ENCODE results near the gene LNX1. TPM values are rescaled to one million over a fixed set of nuclear protein-coding genes. Genes with fewer than 3 reads are reported as not detected.

LNX1 gene
- polyA plus RNA-seq, 3 donors: 0.09 to 0.13 TPM; not detected in 1

- TF ChIP-seq CTCF (IDR thresholded peaks at IDR 0.05): no peak
- H3K4me1 Mint-ChIP-seq: no peaks in the 10 kb centered on the region
- Histone ChIP-seq H3K4me1 (ENCODE audit: control insufficient read depth in 1 of 2, insufficient read depth in 2 of 2, low read length in 2 of 2) (no peaks in the 10 kb centered on the region), H3K4me2 (replicated peaks; ENCODE audit: extremely low read depth, low read length, poor library complexity, severe bottlenecking) (no peak overlapping the region), H4K20me1 (ENCODE audit: insufficient read depth, low read length) (no peaks in the 10 kb centered on the region), H3K4me3 (replicated peaks in 1 of 3; ENCODE audit: low read depth in 2 of 3, low read length in 3 of 3) (no peak overlapping the region), H3K79me2 (ENCODE audit: insufficient read depth, low read length) (no peaks in the 10 kb centered on the region), H3K27ac (ENCODE audit: low read depth in 1 of 2, low read length in 2 of 2) (no peak overlapping the region), H3K9ac (ENCODE audit: insufficient read depth, low read length, poor library complexity, severe bottlenecking) (no peak overlapping the region), H3K27me3 (ENCODE audit: control insufficient read depth in 2 of 2, insufficient read depth in 2 of 2, low read length in 2 of 2) (no peaks in the 10 kb centered on the region), H3K36me3 (replicated peaks in 1 of 2; ENCODE audit: control insufficient read depth in 1 of 2, insufficient read depth in 2 of 2, low read length in 2 of 2) (no peaks in the 10 kb centered on the region), H2AFZ (ENCODE audit: insufficient read depth, low read depth, low read length, poor library complexity, severe bottlenecking) (no peak overlapping the region), H3K9me3 (replicated peaks in 1 of 2; ENCODE audit: control insufficient read depth in 1 of 2, insufficient read depth in 1 of 2, low read length in 2 of 2) (no peaks in the 10 kb centered on the region)
- no peak overlapping the region for H3K27ac Mint-ChIP-seq
- H3K4me3 Mint-ChIP-seq: no peak overlapping the region
- no peak for DNase-seq
- no peaks in the 10 kb centered on the region for H3K9me3 Mint-ChIP-seq
- WGBS (ENCODE audit: insufficient coverage): no CpG with 5 or more reads among the region's 2 CpGs
- intact Hi-C loops (cut with micrococcal nuclease): no loop called here
- no peaks in the 10 kb centered on the region for H3K36me3 Mint-ChIP-seq
- peaks cover 2 to 6% (median 3%) of the 10 kb centered on the region in 3 donors for H3K27me3 Mint-ChIP-seq (ENCODE audit: low read depth in 3 of 3)
These were observed 49.6 kb downstream of the LNX1 start for GRCh38 chr4:53541577-53542206.

- H3K4me1 ChIP-seq (ENCODE audit: control insufficient read depth in 1 of 2, insufficient read depth in 2 of 2, low read length in 2 of 2): no peaks in the 10 kb centered on the region
- H3K27me3 Mint-ChIP-seq (ENCODE audit: low read depth in 3 of 3): peaks cover 2 to 3% (median 2%) of the 10 kb centered on the region in 3 donors
- 100% methylated on average over 2 of the region's 4 CpGs for WGBS (ENCODE audit: insufficient coverage)
- H2AFZ ChIP-seq (ENCODE audit: insufficient read depth, low read depth, low read length, poor library complexity, severe bottlenecking): no peak overlapping the region
- H3K4me2 ChIP-seq (replicated peaks; ENCODE audit: extremely low read depth, low read length, poor library complexity, severe bottlenecking): no peak overlapping the region
- no peaks in the 10 kb centered on the region for H3K36me3 ChIP-seq (replicated peaks in 1 of 2; ENCODE audit: control insufficient read depth in 1 of 2, insufficient read depth in 2 of 2, low read length in 2 of 2)
- H3K4me3 ChIP-seq (replicated peaks in 1 of 3; ENCODE audit: low read depth in 2 of 3, low read length in 3 of 3): no peak overlapping the region
- no peaks in the 10 kb centered on the region for H3K9me3 Mint-ChIP-seq
- no peak overlapping the region for H3K27ac ChIP-seq (ENCODE audit: low read depth in 1 of 2, low read length in 2 of 2)
- H3K4me3 Mint-ChIP-seq: no peak overlapping the region
- H3K36me3 Mint-ChIP-seq: no peaks in the 10 kb centered on the region
- no peak for DNase-seq
- no peak for TF ChIP-seq CTCF (IDR thresholded peaks at IDR 0.05)
- H3K9me3 ChIP-seq (replicated peaks in 1 of 2; ENCODE audit: control insufficient read depth in 1 of 2, insufficient read depth in 1 of 2, low read length in 2 of 2): no peaks in the 10 kb centered on the region
- H3K4me1 Mint-ChIP-seq: no peaks in the 10 kb centered on the region
- intact Hi-C loops (cut with micrococcal nuclease): no loop called here
- no peaks in the 10 kb centered on the region for H4K20me1 ChIP-seq (ENCODE audit: insufficient read depth, low read length)
- H3K79me2 ChIP-seq (ENCODE audit: insufficient read depth, low read length): no peaks in the 10 kb centered on the region
- H3K27ac Mint-ChIP-seq: no peak overlapping the region
- no peaks in the 10 kb centered on the region for H3K27me3 ChIP-seq (ENCODE audit: control insufficient read depth in 2 of 2, insufficient read depth in 2 of 2, low read length in 2 of 2)
- H3K9ac ChIP-seq (ENCODE audit: insufficient read depth, low read length, poor library complexity, severe bottlenecking): no peak overlapping the region
These were observed 52.5 kb downstream of the LNX1 start for GRCh38 chr4:53538756-53539155.

All from CD14-positive monocyte (primary cell).